Stimulated activated CD8-positive, alpha-beta memory T cell treated with anti-CD3 and anti-CD28 coated beads, Interleukin-4, amount 100 ng/mL, for 24 hours (primary cell): ENCODE measurements around the gene SPATS2L.

Experiments
- DNase-seq: peaks from one replicate; pipeline ENCODE4 v3.0.0-alpha.2; 2020; ENCODE audit warnings: low read depth

The SPATS2L gene

GRCh38 chr2:200306196-200306930, at the start of gene SPATS2L:
TSS of gene SPATS2L (plus strand) at chr2:200306693. CDS start at chr2:200389245, 82,552 bp downstream.
- peak; percentile 52 for DNase-seq

GRCh38 chr2:200257570-200257969, 48.9 kb upstream of the SPATS2L start:
- no peak for DNase-seq

GRCh38 chr2:200258081-200258480, 48.4 kb upstream of the SPATS2L start:
- DNase-seq = no peak

- no peak for DNase-seq
Observed at GRCh38 chr2:200258881-200259576, 47.5 kb upstream of the SPATS2L start.

GRCh38 chr2:200259577-200259957, 46.9 kb upstream of the SPATS2L start:
- no peak for DNase-seq

- DNase-seq = no peak
Observed at GRCh38 chr2:200262047-200262446, 44.4 kb upstream of the SPATS2L start.

GRCh38 chr2:200263279-200263678, 43.2 kb upstream of the SPATS2L start:
- DNase-seq = no peak

GRCh38 chr2:200264631-200265030, 41.9 kb upstream of the SPATS2L start:
- DNase-seq = no peak

- no peak for DNase-seq
Observed at GRCh38 chr2:200266406-200266805, 40.1 kb upstream of the SPATS2L start.

- DNase-seq = no peak
Observed at GRCh38 chr2:200267350-200267749, 39.1 kb upstream of the SPATS2L start.

- no peak for DNase-seq
Observed at GRCh38 chr2:200270732-200271131, 35.8 kb upstream of the SPATS2L start.

GRCh38 chr2:200272320-200272719, 34.2 kb upstream of the SPATS2L start:
- DNase-seq = no peak

GRCh38 chr2:200274116-200275075, 32.1 kb upstream of the SPATS2L start:
- no peak for DNase-seq

- DNase-seq = no peak
Observed at GRCh38 chr2:200275295-200276013, 31.0 kb upstream of the SPATS2L start.

GRCh38 chr2:200276472-200276871, 30.0 kb upstream of the SPATS2L start:
- no peak for DNase-seq

- no peak for DNase-seq
Observed at GRCh38 chr2:200278694-200279316, 27.7 kb upstream of the SPATS2L start.

GRCh38 chr2:200279857-200280256, 26.6 kb upstream of the SPATS2L start:
- DNase-seq = no peak

- DNase-seq = no peak
Observed at GRCh38 chr2:200286578-200286977, 19.9 kb upstream of the SPATS2L start.

GRCh38 chr2:200288670-200289429, 17.6 kb upstream of the SPATS2L start:
- no peak for DNase-seq

- DNase-seq = no peak
Observed at GRCh38 chr2:200296118-200296517, 10.4 kb upstream of the SPATS2L start.

- no peak for DNase-seq
Observed at GRCh38 chr2:200297100-200297499, 9.4 kb upstream of the SPATS2L start.
